HCT116 (cell line): ENCODE results near the gene OTUD3. TPM values are rescaled to one million over a fixed set of nuclear protein-coding genes. Genes with fewer than 3 reads are reported as not detected.

ENCODE experiments used
- ATAC-seq: fragments of 200-7000 bp; cut with Tn5 transposase; 2 replicates; pipeline ENCODE4 v1.9.1; 2020; ENCODE audit warnings: mild to moderate bottlenecking, moderate library complexity
- BruUV-seq: library from RNA; stranded (reverse); fragments of 400-500 nt; replicated peaks from 2 replicates; lab custom pipeline; 2021; lab: Mats Ljungman, UMichigan
- CTCF ChIA-PET: fragments of 300-600 bp; sonication (Branson Sonifier 250); formaldehyde crosslinking; loops from one replicate; lab custom pipeline; 2021; ENCODE audit warnings: antibody characterized with exemption; lab: Charles Lee
- POLR2A ChIA-PET: fragments of 300-600, 350-600 bp; sonication (Branson Sonifier 250); formaldehyde crosslinking; loops from one replicate; lab custom pipeline; 2021; ENCODE audit warnings: antibody characterized with exemption; lab: Charles Lee
- RAD21 ChIA-PET, 2 experiments: fragments of 300-600 bp; sonication (Branson Sonifier 250); formaldehyde crosslinking; loops; one replicate each; lab custom pipeline; 2023; ENCODE audit warnings: low total read pairs in 2 of 2; ENCODE audit not compliant: uncharacterized antibody in 2 of 2, unreplicated experiment in 2 of 2, low non-redundant PET in 1 of 2; lab: Charles Lee
- DNase-seq: peaks from one replicate; pipeline ENCODE4 v3.0.0-alpha.2; 2010; ENCODE audit warnings: low read depth, low spot score
- H2AFZ ChIP-seq: fragments of 200-600 bp; shearing (Covaris generic), sonication (generic); 2 replicates; pipeline ENCODE4 v1.6.1; 2017; ENCODE audit warnings: low read depth, mixed run types, mixed read lengths, antibody characterized with exemption, low read length; ENCODE audit not compliant: poor library complexity, severe bottlenecking
- H3K27ac ChIP-seq: 2 replicates; pipeline ENCODE4 v1.5.1; 2012; ENCODE audit warnings: low read depth, low read length
- H3K27me3 ChIP-seq: fragments of 200-600 bp; sonication (generic); 2 replicates; pipeline ENCODE4 v1.6.1; 2016; ENCODE audit warnings: mixed run types, low read length, mixed read lengths; ENCODE audit not compliant: insufficient read depth
- H3K36me3 ChIP-seq, 2 experiments: fragments of 200-500 bp in 1 of 2; fragments of 200-600 bp in 1 of 2; sonication (Bioruptor generic) in 1 of 2; sonication (generic) in 1 of 2; 2 replicates each; pipeline versions ENCODE4 v1.5.1 to v1.6.1; 2014 to 2016; ENCODE audit warnings: low read length in 2 of 2, inconsistent platforms in 1 of 2, mixed read lengths in 1 of 2, mixed run types in 1 of 2; ENCODE audit not compliant: insufficient read depth in 2 of 2, control insufficient read depth in 1 of 2
- H3K4me1 ChIP-seq, 2 experiments: fragments of 200-600 bp in 1 of 2; sonication (generic) in 1 of 2; 2 replicates each; pipeline versions ENCODE4 v1.5.1 to v1.6.1; 2012 to 2017; ENCODE audit warnings: low read length in 2 of 2, inconsistent platforms in 1 of 2, mild to moderate bottlenecking in 1 of 2, mixed read lengths in 1 of 2, mixed run types in 1 of 2, moderate library complexity in 1 of 2; ENCODE audit not compliant: insufficient read depth in 2 of 2, control insufficient read depth in 1 of 2
- H3K4me2 ChIP-seq: fragments of 200-600 bp; sonication (generic); 2 replicates; pipeline ENCODE4 v1.6.1; 2017; ENCODE audit warnings: mixed run types, low read length, mixed read lengths
- H3K4me3 ChIP-seq, 2 experiments: fragments of 200-600 bp in 1 of 2; sonication (generic) in 1 of 2; replicated peaks in 1 of 2; 2 replicates each; pipeline ENCODE4 v1.5.1; 2011 to 2016; ENCODE audit warnings: low read length in 2 of 2, control low read depth in 1 of 2, low read depth in 1 of 2, mild to moderate bottlenecking in 1 of 2, mixed read lengths in 1 of 2, mixed run types in 1 of 2
- H3K79me2 ChIP-seq: fragments of 200-600 bp; sonication (generic); 2 replicates; pipeline ENCODE4 v1.6.1; 2017; ENCODE audit warnings: mild to moderate bottlenecking, mixed run types, low read length, moderate library complexity, mixed read lengths; ENCODE audit not compliant: insufficient read depth
- H3K9ac ChIP-seq: fragments of 200-600 bp; sonication (generic); 2 replicates; pipeline ENCODE4 v1.6.1; 2016; ENCODE audit warnings: low read length, mixed read lengths
- H3K9me2 ChIP-seq: fragments of 200-600 bp; sonication (generic), shearing (Covaris generic); 2 replicates; pipeline ENCODE4 v1.6.1; 2017; ENCODE audit warnings: mixed run types, mild to moderate bottlenecking, moderate library complexity; ENCODE audit not compliant: insufficient read depth
- H3K9me3 ChIP-seq, 2 experiments: fragments of 200-500 bp in 1 of 2; fragments of 200-600 bp in 1 of 2; sonication (Bioruptor generic) in 1 of 2; sonication (generic) in 1 of 2; 2 replicates each; pipeline ENCODE4 v1.6.1; 2014 to 2017; ENCODE audit warnings: low read length in 2 of 2, mixed read lengths in 2 of 2, inconsistent platforms in 1 of 2, low read depth in 1 of 2, mild to moderate bottlenecking in 1 of 2, mixed run types in 1 of 2, moderate library complexity in 1 of 2; ENCODE audit not compliant: control insufficient read depth in 1 of 2, insufficient read depth in 1 of 2
- H4K20me1 ChIP-seq: fragments of 200-600 bp; sonication (generic), shearing (Covaris generic); 2 replicates; pipeline ENCODE4 v1.6.1; 2017; ENCODE audit warnings: mixed run types, mild to moderate bottlenecking, moderate library complexity; ENCODE audit not compliant: insufficient read depth
- EGR1 ChIP-seq: IDR thresholded peaks from 2 replicates; pipeline ENCODE4 v1.6.1; 2012; ENCODE audit warnings: low read depth
- EZH2 ChIP-seq: fragments of 200-600 bp; sonication (generic); IDR thresholded peaks from 2 replicates; pipeline ENCODE4 v1.6.1; 2017; ENCODE audit warnings: antibody characterized with exemption, mixed run types
- EZH2phosphoT487 ChIP-seq: fragments of 200-600 bp; IDR thresholded peaks from 2 replicates; pipeline ENCODE4 v1.6.1; 2018; ENCODE audit warnings: antibody characterized with exemption, borderline replicate concordance
- FOSL1 ChIP-seq: IDR thresholded peaks from 2 replicates; pipeline ENCODE4 v1.6.1; 2012; ENCODE audit warnings: low read depth
- POLR2A ChIP-seq: IDR thresholded peaks from 2 replicates; pipeline ENCODE4 v1.7.0; 2011; ENCODE audit warnings: borderline replicate concordance; ENCODE audit not compliant: insufficient read depth, insufficient read length; ENCODE audit errors: extremely low read depth
- POLR2AphosphoS5 ChIP-seq: IDR thresholded peaks from 2 replicates; pipeline ENCODE4 v1.6.1; 2011; ENCODE audit warnings: mild to moderate bottlenecking, low read depth, low read length, moderate library complexity
- RAD21 ChIP-seq: IDR thresholded peaks from 2 replicates; pipeline ENCODE4 v1.6.1; 2012; ENCODE audit warnings: low read depth, mild to moderate bottlenecking
- SP1 ChIP-seq: IDR thresholded peaks from 2 replicates; pipeline ENCODE4 v1.6.1; 2012; ENCODE audit warnings: low read depth
- SRF ChIP-seq: IDR thresholded peaks from 2 replicates; pipeline ENCODE4 v1.6.1; 2012; ENCODE audit warnings: low read depth
- TCF7L2 ChIP-seq: IDR thresholded peaks from 2 replicates; pipeline ENCODE4 v1.7.0; 2011; ENCODE audit warnings: borderline replicate concordance, inconsistent platforms; ENCODE audit not compliant: insufficient read depth, insufficient read length; ENCODE audit errors: extremely low read depth
- YY1 ChIP-seq: IDR thresholded peaks from 2 replicates; pipeline ENCODE4 v1.6.1; 2011; ENCODE audit warnings: low read length, low read depth, moderate library complexity, mild to moderate bottlenecking; ENCODE audit not compliant: insufficient replicate concordance; ENCODE audit errors: extremely low read depth
- ZFX ChIP-seq: fragments of 450-650 bp; IDR thresholded peaks from 2 replicates; pipeline ENCODE4 v1.6.1; 2017
- ZNF274 ChIP-seq: fragments of 200-500 bp; sonication (Bioruptor generic); IDR thresholded peaks from 2 replicates; pipeline ENCODE4 v1.6.1; 2014; ENCODE audit warnings: mild to moderate bottlenecking, low read depth, low read length, inconsistent platforms
- intact Hi-C: fragments of 100-400 bp; cut with micrococcal nuclease; formaldehyde crosslinking; loops from 2 replicates; pipeline ENCODE4 v1.10.0; 2022
- total RNA-seq: library from RNA; stranded (reverse); gene quantifications from one replicate; pipeline ENCODE4 v1.2.1, GENCODE V29; 2021; ENCODE audit not compliant: unreplicated experiment
- TF ChIP-seq, protein P1 (sequence below): IDR thresholded peaks from 2 replicates; pipeline ENCODE4 v1.6.1; 2012
- TF ChIP-seq, protein P2 (sequence below): IDR thresholded peaks from 2 replicates; pipeline ENCODE4 v1.6.1; 2012; ENCODE audit warnings: low read depth
- TF ChIP-seq, protein P3 (sequence below): IDR thresholded peaks from 2 replicates; pipeline ENCODE4 v1.6.1; 2011; ENCODE audit warnings: mild to moderate bottlenecking, low read length, moderate library complexity; ENCODE audit not compliant: insufficient replicate concordance; ENCODE audit errors: extremely low read depth

Gene OTUD3
- total RNA-seq, 1 experiment from 2014 or later: 15.0 TPM

DNA sequence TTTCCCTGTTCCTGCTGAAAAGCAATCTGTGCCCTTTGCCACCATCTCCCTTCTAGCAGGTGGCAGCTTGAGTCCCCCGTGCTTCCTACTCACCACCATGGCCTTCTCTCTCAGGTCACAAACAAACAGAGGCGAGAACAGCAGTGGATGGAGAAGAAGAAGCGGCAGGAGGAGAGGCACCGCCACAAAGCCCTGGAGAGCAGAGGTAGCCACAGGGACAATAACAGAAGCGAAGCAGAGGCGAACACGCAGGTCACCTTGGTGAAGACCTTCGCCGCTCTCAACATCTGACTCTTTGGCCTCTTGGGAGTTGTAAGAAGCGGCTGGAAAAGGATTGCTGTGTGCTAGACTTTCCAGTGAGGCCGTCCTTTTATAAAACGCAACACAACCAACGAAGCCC is 25.3 kb downstream of the OTUD3 start:
- Histone ChIP-seq H3K9me2 (no peaks in the 10 kb centered on the region), H3K27me3 (no peaks in the 10 kb centered on the region), H2AFZ (no peak overlapping the region), H3K9ac (no peak overlapping the region), H3K4me3 (no peak overlapping the region), H3K9me3 (no peaks in the 10 kb centered on the region), H3K27ac (no peak overlapping the region), H3K4me1 (peaks cover 18 to 19% of the 10 kb centered on the region in 2 experiments), H3K79me2 (peaks cover 5% of the 10 kb centered on the region; the same call in 1 of the 2 replicates), H4K20me1 (no peaks in the 10 kb centered on the region), H3K36me3 (peaks cover 45 to 48% of the 10 kb centered on the region in 2 experiments), H3K4me2 (no peak overlapping the region)
- no peak for TF ChIP-seq ZFX
- TF ChIP-seq, protein P1, sequence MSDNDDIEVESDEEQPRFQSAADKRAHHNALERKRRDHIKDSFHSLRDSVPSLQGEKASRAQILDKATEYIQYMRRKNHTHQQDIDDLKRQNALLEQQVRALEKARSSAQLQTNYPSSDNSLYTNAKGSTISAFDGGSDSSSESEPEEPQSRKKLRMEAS: no peak
- TF ChIP-seq SP1: no peak
- no peak for TF ChIP-seq TCF7L2
- no peak for TF ChIP-seq EGR1
- TF ChIP-seq YY1: no peak
- no peak for TF ChIP-seq FOSL1
- no peak for TF ChIP-seq ZNF274
- TF ChIP-seq POLR2A: no peak
- TF ChIP-seq RAD21: no peak
- no peak for TF ChIP-seq EZH2
- no peak for TF ChIP-seq POLR2AphosphoS5
- no peak for TF ChIP-seq SRF
- TF ChIP-seq, protein P2, sequence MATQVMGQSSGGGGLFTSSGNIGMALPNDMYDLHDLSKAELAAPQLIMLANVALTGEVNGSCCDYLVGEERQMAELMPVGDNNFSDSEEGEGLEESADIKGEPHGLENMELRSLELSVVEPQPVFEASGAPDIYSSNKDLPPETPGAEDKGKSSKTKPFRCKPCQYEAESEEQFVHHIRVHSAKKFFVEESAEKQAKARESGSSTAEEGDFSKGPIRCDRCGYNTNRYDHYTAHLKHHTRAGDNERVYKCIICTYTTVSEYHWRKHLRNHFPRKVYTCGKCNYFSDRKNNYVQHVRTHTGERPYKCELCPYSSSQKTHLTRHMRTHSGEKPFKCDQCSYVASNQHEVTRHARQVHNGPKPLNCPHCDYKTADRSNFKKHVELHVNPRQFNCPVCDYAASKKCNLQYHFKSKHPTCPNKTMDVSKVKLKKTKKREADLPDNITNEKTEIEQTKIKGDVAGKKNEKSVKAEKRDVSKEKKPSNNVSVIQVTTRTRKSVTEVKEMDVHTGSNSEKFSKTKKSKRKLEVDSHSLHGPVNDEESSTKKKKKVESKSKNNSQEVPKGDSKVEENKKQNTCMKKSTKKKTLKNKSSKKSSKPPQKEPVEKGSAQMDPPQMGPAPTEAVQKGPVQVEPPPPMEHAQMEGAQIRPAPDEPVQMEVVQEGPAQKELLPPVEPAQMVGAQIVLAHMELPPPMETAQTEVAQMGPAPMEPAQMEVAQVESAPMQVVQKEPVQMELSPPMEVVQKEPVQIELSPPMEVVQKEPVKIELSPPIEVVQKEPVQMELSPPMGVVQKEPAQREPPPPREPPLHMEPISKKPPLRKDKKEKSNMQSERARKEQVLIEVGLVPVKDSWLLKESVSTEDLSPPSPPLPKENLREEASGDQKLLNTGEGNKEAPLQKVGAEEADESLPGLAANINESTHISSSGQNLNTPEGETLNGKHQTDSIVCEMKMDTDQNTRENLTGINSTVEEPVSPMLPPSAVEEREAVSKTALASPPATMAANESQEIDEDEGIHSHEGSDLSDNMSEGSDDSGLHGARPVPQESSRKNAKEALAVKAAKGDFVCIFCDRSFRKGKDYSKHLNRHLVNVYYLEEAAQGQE: no peak
- TF ChIP-seq, protein P3, sequence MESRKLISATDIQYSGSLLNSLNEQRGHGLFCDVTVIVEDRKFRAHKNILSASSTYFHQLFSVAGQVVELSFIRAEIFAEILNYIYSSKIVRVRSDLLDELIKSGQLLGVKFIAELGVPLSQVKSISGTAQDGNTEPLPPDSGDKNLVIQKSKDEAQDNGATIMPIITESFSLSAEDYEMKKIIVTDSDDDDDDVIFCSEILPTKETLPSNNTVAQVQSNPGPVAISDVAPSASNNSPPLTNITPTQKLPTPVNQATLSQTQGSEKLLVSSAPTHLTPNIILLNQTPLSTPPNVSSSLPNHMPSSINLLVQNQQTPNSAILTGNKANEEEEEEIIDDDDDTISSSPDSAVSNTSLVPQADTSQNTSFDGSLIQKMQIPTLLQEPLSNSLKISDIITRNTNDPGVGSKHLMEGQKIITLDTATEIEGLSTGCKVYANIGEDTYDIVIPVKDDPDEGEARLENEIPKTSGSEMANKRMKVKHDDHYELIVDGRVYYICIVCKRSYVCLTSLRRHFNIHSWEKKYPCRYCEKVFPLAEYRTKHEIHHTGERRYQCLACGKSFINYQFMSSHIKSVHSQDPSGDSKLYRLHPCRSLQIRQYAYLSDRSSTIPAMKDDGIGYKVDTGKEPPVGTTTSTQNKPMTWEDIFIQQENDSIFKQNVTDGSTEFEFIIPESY: no peak
- no peak for TF ChIP-seq EZH2phosphoT487
- ChIA-PET CTCF (interaction anchor here (1.3 kb wide), 1 partner anchor 10 kb away, joined by 3 read pairs; no protein-coding TSS in a partner anchor), POLR2A (no interaction called here), RAD21 (no interaction called here)
- intact Hi-C loops: no loop called here
- BruUV-seq: no TSS peak
- ATAC-seq: no peak
- DNase-seq: no peak
